Neural progenitor cell (in vitro differentiated cells): Measurements from ENCODE around the gene KCP. TPM values are rescaled to one million over a fixed set of nuclear protein-coding genes. Genes with fewer than 3 reads are reported as not detected.

Experiments used
- DNase-seq: peaks from one replicate; pipeline ENCODE4 v3.0.0-alpha.2; 2016; ENCODE audit warnings: low spot score
- H2AFZ ChIP-seq: fragments of 200-600 bp; sonication (generic); replicated peaks from 2 replicates; pipeline ENCODE4 v1.6.1; 2016; ENCODE audit warnings: antibody characterized with exemption
- H3F3A ChIP-seq: fragments of 200-600 bp; sonication (generic); 2 replicates; pipeline ENCODE4 v1.6.1; 2016; ENCODE audit warnings: antibody characterized with exemption, low read depth
- H3K27ac ChIP-seq: fragments of 200-600 bp; sonication (generic); 2 replicates; pipeline ENCODE4 v1.5.1; 2016; ENCODE audit warnings: mild to moderate bottlenecking
- H3K27me3 ChIP-seq: fragments of 200-600 bp; sonication (generic); 2 replicates; pipeline ENCODE4 v1.6.1; 2016; ENCODE audit warnings: mild to moderate bottlenecking, moderate library complexity
- H3K36me3 ChIP-seq: fragments of 200-600 bp; sonication (generic); 2 replicates; pipeline ENCODE4 v1.5.1; 2016
- H3K4me1 ChIP-seq: fragments of 200-600 bp; sonication (generic); 2 replicates; pipeline ENCODE4 v1.6.1; 2016; ENCODE audit warnings: mixed run types
- H3K4me2 ChIP-seq: fragments of 200-600 bp; sonication (generic); 2 replicates; pipeline ENCODE4 v1.6.1; 2016
- H3K4me3 ChIP-seq: fragments of 200-600 bp; sonication (generic); 2 replicates; pipeline ENCODE4 v1.5.1; 2016
- H3K79me2 ChIP-seq: fragments of 200-600 bp; sonication (generic); 2 replicates; pipeline ENCODE4 v1.6.1; 2016; ENCODE audit warnings: low read depth
- H3K9ac ChIP-seq: fragments of 200-600 bp; sonication (generic); 2 replicates; pipeline ENCODE4 v1.6.1; 2016
- H3K9me3 ChIP-seq: fragments of 200-600 bp; sonication (generic); 2 replicates; pipeline ENCODE4 v1.5.1; 2016; ENCODE audit warnings: low read depth
- H4K20me1 ChIP-seq: fragments of 200-600 bp; sonication (generic); 2 replicates; pipeline ENCODE4 v1.6.1; 2016; ENCODE audit warnings: low read depth
- H3K27ac Mint-ChIP-seq: 3 replicates; pipeline ENCODE4 v1.8.0; 2021; ENCODE audit warnings: mixed read lengths
- H3K27me3 Mint-ChIP-seq: 2 replicates; pipeline ENCODE4 v1.8.0; 2022; ENCODE audit warnings: low read depth, mild to moderate bottlenecking, inconsistent platforms, moderate library complexity, mixed read lengths; ENCODE audit not compliant: insufficient read depth
- H3K36me3 Mint-ChIP-seq: 3 replicates; pipeline ENCODE4 v1.8.0; 2021; ENCODE audit warnings: mixed read lengths
- H3K4me1 Mint-ChIP-seq: 3 replicates; pipeline ENCODE4 v1.8.0; 2021; ENCODE audit warnings: mixed read lengths
- H3K4me3 Mint-ChIP-seq: 3 replicates; pipeline ENCODE4 v1.8.0; 2021; ENCODE audit warnings: mild to moderate bottlenecking, moderate library complexity, mixed read lengths
- H3K9me3 Mint-ChIP-seq: 3 replicates; pipeline ENCODE4 v1.8.0; 2020; ENCODE audit warnings: mixed read lengths
- EZH2 ChIP-seq: fragments of 200-600 bp; sonication (generic); IDR thresholded peaks from 2 replicates; pipeline ENCODE4 v1.6.1; 2017; ENCODE audit warnings: antibody characterized with exemption, mild to moderate bottlenecking, moderate library complexity
- EZH2phosphoT487 ChIP-seq: fragments of 200-600 bp; sonication (generic); IDR thresholded peaks from 2 replicates; pipeline ENCODE4 v1.6.1; 2017; ENCODE audit warnings: antibody characterized with exemption
- total RNA-seq: library from RNA; depleted of rRNA; stranded (reverse); fragments of >200 nt; gene quantifications from 2 replicates; pipeline ENCODE4 v1.2.3, GENCODE V29; 2015; ENCODE audit warnings: low replicate concordance
- TF ChIP-seq, protein P1 (sequence below): fragments of 200-600 bp; sonication (generic); IDR thresholded peaks from 2 replicates; pipeline ENCODE4 v1.5.1; 2017; ENCODE audit warnings: antibody characterized with exemption, mild to moderate bottlenecking

The KCP gene
- total RNA-seq, 1 donor from 2014 or later, result 0.06 TPM

DNA sequence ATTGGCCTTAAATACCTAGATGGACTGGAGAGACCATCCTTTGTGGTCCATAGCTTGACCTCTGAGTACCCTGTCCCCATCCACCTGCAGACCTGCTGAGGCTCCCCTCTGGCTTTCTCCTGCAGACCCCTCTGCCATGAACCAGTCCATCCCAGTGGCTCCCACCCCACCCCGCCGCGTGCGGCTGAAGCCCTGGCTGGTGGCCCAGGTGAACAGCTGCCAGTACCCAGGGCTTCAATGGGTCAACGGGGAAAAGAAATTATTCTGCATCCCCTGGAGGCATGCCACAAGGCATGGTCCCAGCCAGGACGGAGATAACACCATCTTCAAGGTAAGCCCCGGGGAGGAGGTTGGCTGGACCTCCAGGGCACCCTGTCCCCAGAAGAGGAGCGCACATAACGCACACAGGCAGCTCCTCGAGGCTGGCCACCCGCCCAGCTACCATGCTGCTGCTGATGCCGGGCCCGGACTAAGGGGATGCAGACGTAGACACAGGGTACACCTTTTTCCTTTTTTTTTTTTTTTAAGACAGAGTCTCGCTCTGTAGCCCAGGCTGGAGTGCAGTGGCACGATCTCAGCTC is 31.5 kb upstream of the KCP start:
- Mint-ChIP-seq H3K27ac (no peak overlapping the region), H3K4me3 (no peak overlapping the region), H3K4me1 (peaks cover 9% of the 10 kb centered on the region), H3K27me3 (peaks cover 32% of the 10 kb centered on the region), H3K9me3 (peaks cover 1% of the 10 kb centered on the region), H3K36me3 (peaks cover 2% of the 10 kb centered on the region)
- Histone ChIP-seq H3K4me1 (no peaks in the 10 kb centered on the region), H3K4me2 (no peak overlapping the region), H3K79me2 (no peaks in the 10 kb centered on the region), H2AFZ (no peak overlapping the region), H3K36me3 (no peaks in the 10 kb centered on the region), H3F3A (peaks cover 2% of the 10 kb centered on the region), H3K9ac (no peak overlapping the region), H4K20me1 (no peaks in the 10 kb centered on the region), H3K27me3 (peaks cover 37% of the 10 kb centered on the region), H3K4me3 (no peak overlapping the region), H3K27ac (no peak overlapping the region), H3K9me3 (no peaks in the 10 kb centered on the region)
- DNase-seq, result no peak
- TF ChIP-seq, protein P1, sequence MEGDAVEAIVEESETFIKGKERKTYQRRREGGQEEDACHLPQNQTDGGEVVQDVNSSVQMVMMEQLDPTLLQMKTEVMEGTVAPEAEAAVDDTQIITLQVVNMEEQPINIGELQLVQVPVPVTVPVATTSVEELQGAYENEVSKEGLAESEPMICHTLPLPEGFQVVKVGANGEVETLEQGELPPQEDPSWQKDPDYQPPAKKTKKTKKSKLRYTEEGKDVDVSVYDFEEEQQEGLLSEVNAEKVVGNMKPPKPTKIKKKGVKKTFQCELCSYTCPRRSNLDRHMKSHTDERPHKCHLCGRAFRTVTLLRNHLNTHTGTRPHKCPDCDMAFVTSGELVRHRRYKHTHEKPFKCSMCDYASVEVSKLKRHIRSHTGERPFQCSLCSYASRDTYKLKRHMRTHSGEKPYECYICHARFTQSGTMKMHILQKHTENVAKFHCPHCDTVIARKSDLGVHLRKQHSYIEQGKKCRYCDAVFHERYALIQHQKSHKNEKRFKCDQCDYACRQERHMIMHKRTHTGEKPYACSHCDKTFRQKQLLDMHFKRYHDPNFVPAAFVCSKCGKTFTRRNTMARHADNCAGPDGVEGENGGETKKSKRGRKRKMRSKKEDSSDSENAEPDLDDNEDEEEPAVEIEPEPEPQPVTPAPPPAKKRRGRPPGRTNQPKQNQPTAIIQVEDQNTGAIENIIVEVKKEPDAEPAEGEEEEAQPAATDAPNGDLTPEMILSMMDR, result no peak
- TF ChIP-seq EZH2 (no peak), EZH2phosphoT487 (no peak)

DNA sequence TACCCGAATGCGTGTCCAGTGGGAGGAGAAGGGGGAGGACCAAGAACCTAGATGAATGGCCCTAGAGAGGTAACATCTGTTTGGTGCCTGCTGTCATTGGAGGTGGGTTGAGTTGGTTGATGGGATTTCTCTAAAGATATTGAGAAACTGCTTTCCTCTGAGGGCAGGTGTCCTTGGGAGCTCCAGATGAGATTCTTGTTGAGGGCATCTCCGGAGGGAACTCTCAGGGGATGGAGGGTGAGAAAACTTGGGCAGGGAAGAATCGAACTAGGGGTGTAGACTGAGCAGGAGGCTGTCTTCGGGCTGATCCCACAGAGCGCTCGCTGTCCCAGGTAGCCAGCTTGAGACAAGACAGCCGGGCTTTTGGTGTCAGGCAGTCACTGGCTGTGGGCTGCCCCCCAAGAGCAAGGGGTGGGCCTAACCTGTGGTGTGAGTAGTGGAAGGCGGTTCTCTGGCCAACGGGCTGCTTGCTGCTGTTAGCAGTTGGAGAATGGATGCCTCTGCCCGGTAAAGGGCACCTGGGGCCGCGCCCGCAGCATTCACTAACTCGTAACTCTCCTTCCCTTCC is 30.9 kb upstream of the KCP start:
- Histone ChIP-seq H3K4me2 (no peak overlapping the region), H3K36me3 (no peaks in the 10 kb centered on the region), H2AFZ (no peak overlapping the region), H3F3A (peaks cover 6% of the 10 kb centered on the region), H3K27me3 (peaks cover 43% of the 10 kb centered on the region), H3K79me2 (no peaks in the 10 kb centered on the region), H3K4me1 (no peaks in the 10 kb centered on the region), H3K9me3 (no peaks in the 10 kb centered on the region), H3K27ac (no peak overlapping the region), H4K20me1 (no peaks in the 10 kb centered on the region), H3K9ac (no peak overlapping the region), H3K4me3 (no peak overlapping the region)
- Mint-ChIP-seq H3K36me3 (peaks cover 4% of the 10 kb centered on the region), H3K4me1 (peaks cover 11% of the 10 kb centered on the region), H3K27me3 (peaks cover 35% of the 10 kb centered on the region), H3K27ac (no peak overlapping the region), H3K4me3 (peak overlapping the region; percentile 43), H3K9me3 (peaks cover 4% of the 10 kb centered on the region)
- TF ChIP-seq EZH2phosphoT487 (no peak), EZH2 (no peak)
- TF ChIP-seq, protein P1, result no peak
- no peak for DNase-seq

DNA sequence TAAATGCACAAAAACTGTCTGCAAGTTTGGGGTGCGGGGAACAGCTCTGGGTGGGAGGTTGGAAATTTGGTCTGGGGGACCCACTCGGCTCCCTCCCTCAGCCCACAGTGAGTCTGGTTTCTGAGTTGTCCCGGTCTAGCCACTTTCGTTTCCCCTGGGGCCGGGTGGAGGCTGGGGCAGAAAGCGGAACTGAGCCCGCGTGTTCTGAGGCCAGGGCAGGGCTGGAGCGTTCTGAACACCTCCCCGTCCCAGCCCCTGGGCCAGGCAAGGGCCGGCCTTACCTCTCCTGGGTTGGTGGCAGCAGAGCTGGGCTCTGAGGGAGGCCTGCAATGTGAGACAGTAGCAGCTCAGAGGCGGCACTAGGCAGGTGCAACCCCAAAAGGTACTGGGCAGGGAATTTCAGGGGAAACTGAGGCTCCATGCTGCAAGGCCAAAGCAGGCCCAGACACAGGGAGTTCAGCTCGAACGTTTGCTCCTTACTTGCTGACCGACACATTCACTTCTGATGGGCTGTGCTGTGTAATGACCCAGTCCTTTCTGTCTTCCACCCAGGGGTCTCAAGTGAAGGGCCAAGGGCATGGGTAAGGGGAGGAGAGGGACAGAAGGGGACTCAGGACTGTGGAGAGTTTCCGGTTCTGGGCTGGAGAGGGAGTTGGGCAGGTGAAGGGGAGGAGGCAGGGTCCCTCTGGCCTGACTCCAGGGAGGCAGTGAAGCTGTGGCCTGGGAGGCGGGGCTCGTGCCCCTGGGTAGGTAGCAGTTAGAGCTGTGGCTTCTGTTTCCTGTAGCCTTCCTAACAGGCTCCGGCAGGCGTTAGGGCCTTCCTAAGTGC is 30.2 kb upstream of the KCP start:
- H3K4me3 Mint-ChIP-seq, result no peak overlapping the region

More for the DNA sequence above, 30.2 kb upstream of the KCP start:
- TF ChIP-seq, protein P1, result no peak
- TF ChIP-seq EZH2, result no peak
- TF ChIP-seq EZH2phosphoT487, result no peak
- Histone ChIP-seq H3K27ac (no peak overlapping the region), H3K27me3 (peaks cover 50% of the 10 kb centered on the region), H3F3A (peaks cover 6% of the 10 kb centered on the region), H3K9ac (no peak overlapping the region), H3K4me3 (no peak overlapping the region), H3K4me2 (no peak overlapping the region), H2AFZ (no peak overlapping the region), H3K9me3 (no peaks in the 10 kb centered on the region), H3K79me2 (no peaks in the 10 kb centered on the region), H3K36me3 (no peaks in the 10 kb centered on the region), H4K20me1 (no peaks in the 10 kb centered on the region), H3K4me1 (no peaks in the 10 kb centered on the region)
- Mint-ChIP-seq H3K27ac (no peak overlapping the region), H3K9me3 (peaks cover 4% of the 10 kb centered on the region), H3K4me1 (peaks cover 11% of the 10 kb centered on the region), H3K27me3 (peaks cover 42% of the 10 kb centered on the region), H3K36me3 (peaks cover 4% of the 10 kb centered on the region)
- no peak for DNase-seq
